KOPT-K1 (cell line): ENCODE data around the gene SUCLG1.

ENCODE experiments used
- H3K27ac ChIP-seq: fragments of 200-600 bp; sonication (generic); 2 replicates; pipeline ENCODE4 v1.5.1; 2016; ENCODE audit warnings: antibody characterized with exemption, mild to moderate bottlenecking, low read depth, low read length; ENCODE audit not compliant: poor library complexity, severe bottlenecking
- H3K36me3 ChIP-seq: fragments of 200-600 bp; sonication (generic); 2 replicates; pipeline ENCODE4 v1.5.1; 2017; ENCODE audit warnings: antibody characterized with exemption, mild to moderate bottlenecking, low read length, moderate library complexity; ENCODE audit not compliant: insufficient read depth
- H3K9me3 ChIP-seq: fragments of 200-600 bp; sonication (generic); 2 replicates; pipeline ENCODE4 v1.5.1; 2017; ENCODE audit warnings: antibody characterized with exemption, low read length, mild to moderate bottlenecking; ENCODE audit not compliant: insufficient read depth, poor library complexity, severe bottlenecking

The SUCLG1 gene

DNA sequence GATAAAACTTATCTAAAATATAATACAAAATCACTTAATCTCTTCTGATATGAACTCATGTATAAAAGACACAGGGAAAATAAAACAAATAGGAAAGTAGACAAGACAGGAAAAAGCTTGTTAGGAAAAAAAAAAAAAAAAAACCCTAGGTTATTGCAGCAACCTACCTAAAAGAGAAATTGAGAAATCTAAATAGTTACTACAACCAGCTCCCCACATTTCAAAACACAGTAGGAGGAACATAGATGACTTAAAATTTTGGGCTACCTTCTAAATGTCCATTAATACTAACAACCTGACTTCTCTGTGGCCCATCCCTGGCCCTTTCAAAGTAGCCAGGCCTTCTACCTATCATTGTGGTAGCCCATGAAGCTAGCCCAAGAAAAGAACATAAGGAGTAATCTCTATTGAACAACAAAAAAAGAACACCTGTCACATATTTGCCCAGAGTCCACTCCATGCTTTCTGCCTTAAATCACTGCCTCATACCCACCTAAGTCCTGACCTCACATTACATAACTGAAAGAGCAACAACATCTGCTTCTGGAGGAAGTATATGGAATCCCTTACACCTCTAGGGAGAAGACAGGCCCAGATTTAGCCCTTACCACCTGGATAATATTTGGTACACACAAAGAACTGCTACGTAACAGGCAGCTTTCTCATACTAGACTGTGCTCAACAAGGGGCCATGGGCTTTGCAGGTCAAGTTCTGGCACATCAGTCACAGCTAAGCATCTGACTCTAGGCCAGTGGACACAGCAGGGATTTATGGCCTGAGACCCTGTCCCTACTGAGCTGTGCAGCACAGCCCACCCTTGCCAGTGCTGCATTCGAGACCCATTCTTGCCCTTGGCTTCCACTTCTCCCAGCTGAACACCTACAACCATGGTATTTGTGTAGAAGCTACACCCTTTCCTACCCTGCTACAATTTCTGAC is 8.5 kb downstream of the SUCLG1 start:
- peaks cover 28% of the 10 kb centered on the region for H3K36me3 ChIP-seq
- H3K9me3 ChIP-seq, result no peaks in the 10 kb centered on the region
- H3K27ac ChIP-seq, result no peak overlapping the region

DNA sequence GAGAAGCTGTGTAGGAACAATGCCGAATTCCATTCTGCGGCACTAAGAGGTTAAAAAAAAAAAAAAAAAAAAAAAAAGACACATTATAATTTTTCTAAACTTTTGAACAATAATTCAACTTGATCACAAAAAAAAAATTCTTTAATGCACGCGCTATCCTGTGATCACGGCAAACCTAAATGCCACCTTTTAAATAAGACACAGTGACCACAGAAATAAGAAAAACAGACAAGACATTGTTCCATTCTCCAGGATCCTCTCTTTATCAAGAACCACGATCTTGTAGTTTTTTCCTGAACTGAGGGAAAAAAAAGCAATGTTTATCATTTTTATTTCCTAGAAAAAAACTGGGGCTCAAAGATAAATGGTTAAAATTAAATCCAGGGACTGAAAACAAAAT is 9.4 kb downstream of the SUCLG1 start:
- no peaks in the 10 kb centered on the region for H3K9me3 ChIP-seq
- H3K27ac ChIP-seq, result no peak overlapping the region
- peaks cover 33% of the 10 kb centered on the region for H3K36me3 ChIP-seq

DNA sequence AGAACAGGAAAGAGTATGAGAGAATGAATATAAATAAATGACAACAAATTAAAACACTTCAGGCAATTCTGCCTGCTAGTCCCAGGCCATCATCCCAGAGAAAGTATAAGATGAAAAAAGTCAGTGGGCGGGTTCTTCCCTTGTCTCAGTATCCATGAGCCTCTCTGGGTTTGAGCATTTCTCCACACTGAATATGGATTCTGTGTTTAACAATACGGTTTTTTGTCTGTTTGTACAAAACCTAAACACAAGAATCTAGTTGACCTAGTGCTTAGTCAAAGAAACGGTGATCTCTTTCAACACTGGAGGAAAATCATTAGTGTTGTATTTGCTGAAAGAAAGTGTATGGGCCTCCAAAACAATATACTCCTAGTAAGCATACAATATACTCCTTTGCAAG is 10.0 kb downstream of the SUCLG1 start:
- Histone ChIP-seq H3K9me3 (no peaks in the 10 kb centered on the region), H3K36me3 (peaks cover 35% of the 10 kb centered on the region), H3K27ac (no peak overlapping the region)

DNA sequence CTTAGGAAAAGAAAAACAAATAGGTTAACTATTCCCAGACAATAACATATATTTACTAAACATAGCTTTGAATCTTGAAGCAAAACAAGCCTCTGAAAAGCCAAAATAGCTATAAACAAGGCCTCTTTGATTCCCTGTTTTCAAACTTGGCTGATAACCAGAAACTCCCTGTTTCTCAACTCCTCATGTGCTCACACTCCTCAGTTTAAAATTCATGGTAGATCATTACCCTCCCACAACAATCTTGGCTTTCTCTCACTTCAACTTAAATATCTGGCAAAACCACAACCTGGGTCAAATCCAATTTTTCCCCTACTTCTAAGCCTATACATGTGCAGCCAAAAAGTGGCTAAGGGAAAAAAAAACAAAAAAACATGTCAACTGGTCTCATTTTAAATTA is 15.6 kb downstream of the SUCLG1 start:
- Histone ChIP-seq H3K9me3 (no peaks in the 10 kb centered on the region), H3K27ac (no peak overlapping the region), H3K36me3 (peaks cover 83% of the 10 kb centered on the region)

DNA sequence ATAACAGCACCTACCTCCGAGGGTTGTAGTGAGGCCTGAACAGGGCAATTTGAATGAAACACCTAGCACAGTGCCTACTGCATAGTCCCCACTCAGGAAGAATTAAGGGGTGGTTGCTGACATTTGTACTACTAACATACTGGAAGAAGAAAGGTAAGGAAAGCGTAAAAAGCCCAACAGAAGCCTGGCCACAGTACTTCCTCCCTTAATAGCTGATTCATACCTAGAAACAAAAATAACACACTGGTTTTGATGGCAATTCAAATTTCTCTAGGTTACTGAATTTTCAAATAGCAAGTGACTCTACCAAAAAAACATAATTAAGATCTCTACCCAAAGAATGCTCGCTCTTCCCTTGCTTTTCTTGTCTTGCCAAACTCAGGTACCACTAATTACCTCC is 16.2 kb downstream of the SUCLG1 start:
- H3K9me3 ChIP-seq, result no peaks in the 10 kb centered on the region
- H3K36me3 ChIP-seq, result peaks cover 85% of the 10 kb centered on the region
- no peak overlapping the region for H3K27ac ChIP-seq

GRCh38 chr2:84441505-84441904 is 17.6 kb downstream of the SUCLG1 start:
- Histone ChIP-seq H3K36me3 (peaks cover 87% of the 10 kb centered on the region), H3K9me3 (no peaks in the 10 kb centered on the region), H3K27ac (no peak overlapping the region)

GRCh38 chr2:84441036-84441435 is 18.0 kb downstream of the SUCLG1 start:
- Histone ChIP-seq H3K27ac (no peak overlapping the region), H3K9me3 (no peaks in the 10 kb centered on the region), H3K36me3 (peaks cover 87% of the 10 kb centered on the region)

GRCh38 chr2:84435345-84436025 is 23.6 kb downstream of the SUCLG1 start:
- no peak overlapping the region for H3K27ac ChIP-seq
- H3K9me3 ChIP-seq, result no peaks in the 10 kb centered on the region
- H3K36me3 ChIP-seq, result peaks cover 99% of the 10 kb centered on the region

DNA sequence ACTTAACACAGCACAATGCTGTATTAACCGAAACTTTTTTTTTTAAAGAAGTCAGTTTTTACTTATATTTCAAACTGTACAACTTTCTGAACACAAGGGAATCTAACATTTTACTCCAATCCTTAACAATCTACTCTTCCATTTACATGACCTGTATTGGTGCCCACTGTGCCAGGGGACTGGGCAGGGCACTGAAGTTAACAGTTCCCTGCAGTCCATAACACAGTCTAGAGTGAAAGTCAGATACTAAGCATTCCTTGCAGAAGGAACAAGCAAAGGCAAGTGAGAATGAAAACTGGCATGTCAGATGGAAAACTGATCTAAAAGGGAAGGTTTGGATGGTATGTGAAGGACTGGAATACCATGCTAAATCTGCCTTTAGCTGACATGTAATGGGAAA is 29.8 kb downstream of the SUCLG1 start:
- no peaks in the 10 kb centered on the region for H3K9me3 ChIP-seq
- peaks cover 90% of the 10 kb centered on the region for H3K36me3 ChIP-seq
- no peak overlapping the region for H3K27ac ChIP-seq

DNA sequence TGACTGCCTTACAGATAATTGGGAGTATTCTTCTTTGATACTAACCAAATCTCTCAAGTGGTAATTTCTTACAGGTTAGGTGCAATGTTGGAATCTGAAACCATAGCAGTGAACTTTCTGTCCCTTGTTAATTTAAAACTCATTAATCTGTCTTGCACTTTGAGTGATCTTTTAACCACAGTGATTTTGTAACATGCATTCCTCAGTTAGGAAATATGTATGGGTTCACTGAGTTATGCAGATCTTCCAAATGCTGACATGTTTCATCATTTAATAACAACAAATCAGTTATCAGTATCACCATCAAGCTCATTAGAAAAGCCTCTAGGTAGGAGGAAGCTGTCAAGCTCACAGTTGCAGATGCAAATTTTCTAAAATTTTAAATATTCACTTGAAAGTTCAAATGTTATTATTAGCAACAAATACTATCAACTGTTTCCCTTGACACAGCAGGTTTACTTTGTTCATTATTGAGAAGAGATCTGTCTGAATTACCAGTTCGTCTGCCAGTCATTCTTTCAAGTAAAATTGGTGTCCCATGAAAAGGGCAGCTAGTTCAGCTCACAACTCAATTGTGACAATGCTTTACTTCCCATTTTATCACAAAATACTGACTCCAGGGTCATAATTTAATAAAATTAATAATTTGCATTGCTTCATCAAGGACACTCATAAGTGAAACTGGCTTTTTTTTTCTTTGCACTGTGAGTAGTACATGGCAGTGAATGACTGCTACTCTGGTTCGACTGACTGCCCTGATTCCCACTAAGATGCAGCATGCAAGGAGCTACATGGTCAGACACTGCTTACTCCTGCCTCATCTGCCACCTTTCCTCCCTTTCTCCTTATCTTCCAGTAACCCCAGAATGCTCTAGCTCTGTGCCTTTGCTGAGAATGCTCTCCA is 31.6 kb downstream of the SUCLG1 start:
- peaks cover 89% of the 10 kb centered on the region for H3K36me3 ChIP-seq
- no peaks in the 10 kb centered on the region for H3K9me3 ChIP-seq
- no peak overlapping the region for H3K27ac ChIP-seq

- H3K36me3 ChIP-seq, result peaks cover 68% of the 10 kb centered on the region
- H3K27ac ChIP-seq, result no peak overlapping the region
These were observed 33.8 kb downstream of the SUCLG1 start for GRCh38 chr2:84425310-84425709.

DNA sequence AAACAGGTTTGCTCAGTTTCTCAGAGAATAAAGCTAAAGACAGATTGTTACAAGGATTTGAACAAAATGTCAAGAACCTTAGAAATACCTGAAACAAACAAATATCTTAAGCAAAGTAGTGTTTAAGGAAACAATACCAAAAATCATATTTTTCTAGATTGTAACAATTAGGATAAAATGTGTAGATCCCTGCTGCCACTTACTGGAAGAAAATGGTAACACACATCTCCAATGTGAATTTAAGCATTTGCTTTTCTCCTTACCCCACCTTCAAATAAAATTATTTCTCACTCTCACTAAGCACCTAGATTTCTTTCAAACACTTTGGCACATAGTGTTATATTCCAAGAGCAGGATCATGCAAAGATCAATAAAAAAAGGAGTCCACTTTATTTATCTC is 34.9 kb downstream of the SUCLG1 start:
- no peak overlapping the region for H3K27ac ChIP-seq
- peaks cover 57% of the 10 kb centered on the region for H3K36me3 ChIP-seq
- H3K9me3 ChIP-seq, result no peaks in the 10 kb centered on the region

More at GRCh38 chr2:84425310-84425709, 33.8 kb downstream of the SUCLG1 start:
- H3K9me3 ChIP-seq, result no peaks in the 10 kb centered on the region

DNA sequence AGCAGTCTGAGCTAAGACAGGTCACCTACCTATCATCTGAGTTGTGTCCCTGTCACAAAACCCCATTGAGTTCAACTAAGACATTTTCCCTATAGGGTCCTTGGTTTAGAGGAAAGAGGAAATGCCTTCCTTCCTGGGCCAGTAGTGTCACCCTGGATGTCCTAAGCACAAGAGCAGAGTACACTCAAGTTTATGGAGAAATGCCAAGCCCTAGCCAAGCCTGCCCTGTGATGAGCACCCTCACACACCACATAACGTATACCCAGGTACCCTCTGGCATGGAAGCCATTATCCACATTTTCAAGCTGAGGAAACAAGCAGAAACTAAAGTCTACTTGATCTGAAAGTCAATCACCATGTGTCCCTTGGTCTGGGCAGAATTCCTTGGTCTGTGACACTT is 37.3 kb downstream of the SUCLG1 start:
- peaks cover 36% of the 10 kb centered on the region for H3K36me3 ChIP-seq
- no peak overlapping the region for H3K27ac ChIP-seq
- no peaks in the 10 kb centered on the region for H3K9me3 ChIP-seq

DNA sequence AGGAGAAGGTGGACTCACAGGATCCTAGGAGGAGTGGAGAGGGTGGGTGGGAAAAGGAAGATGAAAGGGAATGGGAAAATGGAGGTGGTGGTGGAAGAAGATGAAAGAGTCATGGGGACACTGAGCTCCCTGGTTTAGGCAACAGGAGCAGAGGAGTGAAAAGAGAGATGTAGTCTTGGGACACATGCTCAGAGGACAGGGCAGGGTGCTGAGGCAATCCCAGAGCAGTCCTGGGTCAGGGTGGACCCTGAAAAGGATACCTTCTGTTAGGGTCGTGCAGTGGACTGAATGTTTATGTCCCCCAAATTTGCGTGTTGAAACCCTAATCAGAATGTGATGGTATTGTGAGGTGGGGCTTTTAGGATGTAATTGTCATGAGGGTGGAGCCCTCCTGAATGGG is 37.9 kb downstream of the SUCLG1 start:
- Histone ChIP-seq H3K27ac (no peak overlapping the region), H3K36me3 (peaks cover 36% of the 10 kb centered on the region), H3K9me3 (no peaks in the 10 kb centered on the region)
